AG10803 (cell line): ENCODE results near the gene KCNJ18.
"Not testable (repeated sequence)": the region's sequence is repeated elsewhere in the genome, so short reads cannot be mapped to it uniquely, and the experiment has no call there.

Experiments
- DNase-seq: peaks from one replicate; pipeline ENCODE4 v3.0.0; 2010; ENCODE audit warnings: low read depth
- H3K4me3 ChIP-seq: 2 replicates; pipeline ENCODE4 v1.5.1; 2011; ENCODE audit warnings: mild to moderate bottlenecking, low read length, control low read depth
- CTCF ChIP-seq: conservative IDR thresholded peaks from 2 replicates; pipeline ENCODE4 v1.5.1; 2011; ENCODE audit warnings: mild to moderate bottlenecking, low read length, control low read depth, inconsistent platforms

KCNJ18 gene

GRCh38 chr17:21742326-21742725 lies 50.0 kb downstream of the KCNJ18 start:
- no peak for TF ChIP-seq CTCF
- H3K4me3 ChIP-seq, result no peak overlapping the region
- DNase-seq, result no peak

- not testable (repeated sequence) for DNase-seq, H3K4me3 ChIP-seq
Observed at GRCh38 chr17:21744151-21744550, 51.8 kb downstream of the KCNJ18 start.

GRCh38 chr17:21744621-21745020 lies 52.3 kb downstream of the KCNJ18 start:
- H3K4me3 ChIP-seq, DNase-seq: not testable (repeated sequence)

GRCh38 chr17:21745385-21746054 lies 53.2 kb downstream of the KCNJ18 start:
- not testable (repeated sequence) for H3K4me3 ChIP-seq, DNase-seq

- H3K4me3 ChIP-seq, DNase-seq: not testable (repeated sequence)
Observed at GRCh38 chr17:21746415-21746814, 54.1 kb downstream of the KCNJ18 start.

GRCh38 chr17:21747195-21747915 lies 55.0 kb downstream of the KCNJ18 start:
- not testable (repeated sequence) for H3K4me3 ChIP-seq, DNase-seq

GRCh38 chr17:21748686-21749085 lies 56.4 kb downstream of the KCNJ18 start:
- DNase-seq, H3K4me3 ChIP-seq: not testable (repeated sequence)

GRCh38 chr17:21749696-21750531 lies 57.6 kb downstream of the KCNJ18 start:
- H3K4me3 ChIP-seq, DNase-seq: not testable (repeated sequence)

GRCh38 chr17:21751111-21751510 lies 58.8 kb downstream of the KCNJ18 start:
- not testable (repeated sequence) for DNase-seq

More at GRCh38 chr17:21751111-21751510, 58.8 kb downstream of the KCNJ18 start:
- H3K4me3 ChIP-seq, result not testable (repeated sequence)
